Measurements from ENCODE around the gene QRICH2. TPM values are rescaled to one million over a fixed set of nuclear protein-coding genes. Genes with fewer than 3 reads are reported as not detected.
A peak's percentile ranks its signal among the peaks of the same experiment; 100 is the strongest.
"Not testable (repeated sequence)": the region's sequence is repeated elsewhere in the genome, so short reads cannot be mapped to it uniquely, and the experiment has no call there.

The QRICH2 gene
- total RNA-seq, 3 donors from 2014 or later: 1.1 to 2.1 (median 1.2) TPM

- H3K36me3 Mint-ChIP-seq (ENCODE audit: insufficient read depth); DNase-seq; H3K27me3 Mint-ChIP-seq (ENCODE audit: low read depth); H3K4me3 Mint-ChIP-seq; ATAC-seq; H3K9me3 Mint-ChIP-seq: not testable (repeated sequence)
- H3K4me1 Mint-ChIP-seq (ENCODE audit: low read depth): peaks cover 67% of the 10 kb centered on the region
Observed at GRCh38 chr17:76244721-76245120, 63.4 kb downstream of the QRICH2 start.

- DNase-seq (no peak), ATAC-seq (no peak)
- Mint-ChIP-seq H3K4me3 (no peak overlapping the region), H3K36me3 (ENCODE audit: insufficient read depth) (no peaks in the 10 kb centered on the region), H3K4me1 (ENCODE audit: low read depth) (peaks cover 70% of the 10 kb centered on the region), H3K9me3 (no peaks in the 10 kb centered on the region), H3K27me3 (ENCODE audit: low read depth) (peaks cover 2% of the 10 kb centered on the region)
Observed at GRCh38 chr17:76243826-76244679, 64.0 kb downstream of the QRICH2 start.

GRCh38 chr17:76241691-76242255, 66.3 kb downstream of the QRICH2 start:
- DNase-seq: no peak
- H3K4me3 Mint-ChIP-seq: peak overlapping the region; percentile 77
- peaks cover 67% of the 10 kb centered on the region for H3K4me1 Mint-ChIP-seq (ENCODE audit: low read depth)
- peaks cover under 1% of the 10 kb centered on the region for H3K9me3 Mint-ChIP-seq
- no peaks in the 10 kb centered on the region for H3K36me3 Mint-ChIP-seq (ENCODE audit: insufficient read depth)
- H3K27me3 Mint-ChIP-seq (ENCODE audit: low read depth): peaks cover 2% of the 10 kb centered on the region
- ATAC-seq: no peak

- peak overlapping the region; percentile 77 for H3K4me3 Mint-ChIP-seq
- H3K27me3 Mint-ChIP-seq (ENCODE audit: low read depth): peaks cover 2% of the 10 kb centered on the region
- H3K9me3 Mint-ChIP-seq: peaks cover 3% of the 10 kb centered on the region
- ATAC-seq: no peak
- H3K36me3 Mint-ChIP-seq (ENCODE audit: insufficient read depth): no peaks in the 10 kb centered on the region
- DNase-seq: no peak
- H3K4me1 Mint-ChIP-seq (ENCODE audit: low read depth): peaks cover 66% of the 10 kb centered on the region
Observed at GRCh38 chr17:76241204-76241538, 66.9 kb downstream of the QRICH2 start.

DNA sequence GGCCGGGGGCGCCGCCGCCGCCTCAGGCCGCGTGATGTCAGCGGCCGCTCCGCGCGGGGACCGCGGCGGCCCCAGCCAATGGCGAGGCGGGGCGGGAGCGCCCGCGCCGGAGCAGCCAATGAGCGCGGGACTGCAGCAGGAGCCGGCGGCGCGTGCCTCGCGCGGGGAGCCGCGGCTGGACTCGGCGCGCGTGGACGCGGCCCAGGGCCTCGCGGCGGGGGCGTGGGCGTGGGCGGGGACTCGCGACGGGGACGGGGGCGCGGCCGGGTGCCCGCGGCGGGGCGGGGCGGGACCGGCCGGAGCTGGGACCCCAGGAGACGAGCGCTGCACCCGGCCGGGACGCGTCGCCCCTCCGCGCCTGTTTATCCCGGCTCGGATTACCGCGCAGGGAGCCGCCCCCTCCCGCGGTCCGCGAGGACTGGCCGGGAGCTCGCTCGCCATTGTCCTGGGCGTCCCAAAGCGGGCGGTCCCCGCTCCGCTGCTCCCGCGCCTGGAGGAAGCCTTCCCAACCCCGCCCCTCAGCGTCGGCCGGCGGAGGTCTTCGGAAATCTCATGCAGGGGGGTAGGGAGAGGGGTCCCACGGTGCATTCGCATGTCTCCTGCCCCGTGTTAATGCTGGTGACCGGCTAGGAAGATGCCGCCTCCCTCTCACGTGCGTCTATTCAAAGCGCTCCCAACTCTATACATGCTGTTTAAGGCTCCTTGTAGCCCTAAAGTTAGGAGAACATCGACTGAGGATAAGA, 67.4 kb downstream of the QRICH2 start, which contains the start of gene RNF157:
TSS of gene RNF157 (minus strand) at position 33 of the 743 bp plus-strand sequence. CDS start 253 bp downstream, outside the sequence.
- ATAC-seq (peak; percentile 91 to 93), DNase-seq (peak; percentile 61)
- peaks cover 62% of the 10 kb centered on the region for H3K4me1 Mint-ChIP-seq (ENCODE audit: low read depth)
- H3K9me3 Mint-ChIP-seq: peaks cover 3% of the 10 kb centered on the region
- H3K4me3 Mint-ChIP-seq: peak within 1 kb of the TSS; percentile 77
- peaks cover 2% of the 10 kb centered on the region for H3K27me3 Mint-ChIP-seq (ENCODE audit: low read depth)
- H3K36me3 Mint-ChIP-seq (ENCODE audit: insufficient read depth): no peaks in the 10 kb centered on the region

- DNase-seq (no peak), ATAC-seq (peak; percentile 12 to 15)
- Mint-ChIP-seq H3K36me3 (ENCODE audit: insufficient read depth) (no peaks in the 10 kb centered on the region), H3K9me3 (peaks cover 3% of the 10 kb centered on the region), H3K4me1 (ENCODE audit: low read depth) (peaks cover 59% of the 10 kb centered on the region), H3K27me3 (ENCODE audit: low read depth) (peaks cover 2% of the 10 kb centered on the region), H3K4me3 (peak overlapping the region; percentile 75)
Observed at GRCh38 chr17:76239538-76240274, 68.4 kb downstream of the QRICH2 start.

DNA sequence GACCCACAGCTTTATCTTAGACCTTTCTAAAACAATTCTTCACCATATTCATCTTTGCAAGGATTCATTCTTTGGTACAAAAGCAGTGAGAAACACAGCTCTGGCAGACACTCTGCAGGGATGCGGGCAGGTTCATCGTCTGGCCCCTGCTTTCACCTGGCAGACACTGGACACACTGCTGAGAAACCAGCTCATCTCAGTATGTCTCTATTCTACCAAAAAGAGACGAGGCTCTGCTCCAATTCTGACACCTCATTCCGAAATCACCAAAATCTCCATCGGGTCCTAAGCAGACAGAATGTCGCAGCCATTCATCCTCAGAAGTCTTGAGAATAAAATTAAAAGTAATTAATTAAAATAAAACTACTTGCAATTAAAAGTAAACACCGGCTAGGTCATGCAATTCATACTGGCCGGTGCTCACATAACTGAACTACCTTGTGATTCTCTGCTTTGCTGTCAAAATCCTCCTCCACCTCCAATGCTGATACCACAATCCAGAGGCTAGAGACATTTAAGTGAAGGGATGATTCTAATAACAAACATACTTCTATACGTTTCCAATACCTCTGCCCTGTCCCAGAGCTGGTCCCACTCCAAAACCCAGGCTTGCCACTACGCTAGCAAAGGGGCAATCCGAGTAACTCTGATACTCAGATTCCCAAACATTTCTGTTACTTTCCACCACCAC, 69.1 kb downstream of the QRICH2 start:
- Mint-ChIP-seq H3K4me3 (peak overlapping the region; percentile 74), H3K36me3 (ENCODE audit: insufficient read depth) (no peaks in the 10 kb centered on the region), H3K4me1 (ENCODE audit: low read depth) (peaks cover 59% of the 10 kb centered on the region), H3K9me3 (peaks cover 3% of the 10 kb centered on the region), H3K27me3 (ENCODE audit: low read depth) (peaks cover 2% of the 10 kb centered on the region)
- DNase-seq (no peak), ATAC-seq (no peak)

GRCh38 chr17:76237859-76238313, 70.2 kb downstream of the QRICH2 start:
- Mint-ChIP-seq H3K9me3 (peaks cover 3% of the 10 kb centered on the region), H3K4me1 (ENCODE audit: low read depth) (peaks cover 56% of the 10 kb centered on the region), H3K36me3 (ENCODE audit: insufficient read depth) (no peaks in the 10 kb centered on the region), H3K27me3 (ENCODE audit: low read depth) (peaks cover 2% of the 10 kb centered on the region), H3K4me3 (peak overlapping the region; percentile 13)
- no peak for DNase-seq
- no peak for ATAC-seq

- no peak overlapping the region for H3K4me3 Mint-ChIP-seq
- ATAC-seq (no peak), DNase-seq (no peak)
- H3K9me3 Mint-ChIP-seq: peaks cover 3% of the 10 kb centered on the region
- H3K36me3 Mint-ChIP-seq (ENCODE audit: insufficient read depth): no peaks in the 10 kb centered on the region
- H3K27me3 Mint-ChIP-seq (ENCODE audit: low read depth): peaks cover 2% of the 10 kb centered on the region
- peaks cover 52% of the 10 kb centered on the region for H3K4me1 Mint-ChIP-seq (ENCODE audit: low read depth)
Observed at GRCh38 chr17:76236603-76237002, 71.5 kb downstream of the QRICH2 start.

- Mint-ChIP-seq H3K4me1 (ENCODE audit: low read depth) (peaks cover 44% of the 10 kb centered on the region), H3K36me3 (ENCODE audit: insufficient read depth) (no peaks in the 10 kb centered on the region), H3K4me3 (no peak overlapping the region), H3K9me3 (peaks cover 3% of the 10 kb centered on the region), H3K27me3 (ENCODE audit: low read depth) (no peaks in the 10 kb centered on the region)
- DNase-seq: no peak
- ATAC-seq: no peak
Observed at GRCh38 chr17:76235883-76236282, 72.2 kb downstream of the QRICH2 start.

GRCh38 chr17:76234354-76234679, 73.8 kb downstream of the QRICH2 start:
- DNase-seq: no peak
- ATAC-seq: peak in 1 of 2 donors; percentile 18
- H3K4me1 Mint-ChIP-seq (ENCODE audit: low read depth): peaks cover 50% of the 10 kb centered on the region
- H3K27me3 Mint-ChIP-seq (ENCODE audit: low read depth): no peaks in the 10 kb centered on the region
- H3K36me3 Mint-ChIP-seq (ENCODE audit: insufficient read depth): peaks cover 3% of the 10 kb centered on the region
- peaks cover 3% of the 10 kb centered on the region for H3K9me3 Mint-ChIP-seq
- no peak overlapping the region for H3K4me3 Mint-ChIP-seq

DNA sequence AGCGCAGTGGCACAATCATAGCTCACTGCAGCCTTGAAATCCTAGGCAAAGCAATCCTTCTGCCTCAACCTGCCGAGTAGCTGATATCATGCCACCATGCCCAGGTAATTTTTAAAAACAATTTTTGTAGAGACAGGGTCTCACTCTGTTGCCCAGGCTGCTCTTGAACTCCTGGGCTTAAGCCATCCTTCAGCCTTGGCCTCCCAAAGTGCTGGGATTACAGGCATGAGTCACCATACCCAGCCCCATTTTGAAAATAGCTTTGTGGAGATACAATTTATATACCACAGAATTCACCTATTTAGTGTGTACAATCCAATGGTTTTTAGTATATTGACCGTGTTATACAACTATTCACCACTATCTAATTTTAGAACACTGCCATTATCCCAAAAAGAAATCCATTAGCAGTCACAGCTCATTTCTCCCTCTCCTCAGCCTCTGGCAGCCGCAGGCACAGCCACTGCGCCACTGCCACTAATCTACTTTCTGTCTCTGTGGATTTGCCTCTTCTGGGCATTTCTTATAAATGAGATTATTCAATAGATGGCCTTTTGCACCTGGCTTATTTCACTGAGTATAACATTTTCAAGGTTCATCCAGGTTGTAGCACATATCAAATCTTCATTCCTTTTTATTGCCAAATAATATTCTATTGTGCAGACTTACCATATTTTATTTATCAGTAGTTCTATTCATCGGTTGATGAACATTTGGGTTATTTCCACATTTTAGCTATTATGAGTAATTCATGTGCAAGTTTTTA, 74.3 kb downstream of the QRICH2 start:
- Mint-ChIP-seq H3K27me3 (ENCODE audit: low read depth) (no peaks in the 10 kb centered on the region), H3K9me3 (peaks cover 3% of the 10 kb centered on the region), H3K4me1 (ENCODE audit: low read depth) (peaks cover 50% of the 10 kb centered on the region), H3K4me3 (no peak overlapping the region), H3K36me3 (ENCODE audit: insufficient read depth) (peaks cover 6% of the 10 kb centered on the region)
- DNase-seq (no peak), ATAC-seq (no peak)

GRCh38 chr17:76232342-76232741, 75.7 kb downstream of the QRICH2 start:
- H3K4me3 Mint-ChIP-seq: no peak overlapping the region
- ATAC-seq (no peak), DNase-seq (no peak)
- peaks cover 3% of the 10 kb centered on the region for H3K9me3 Mint-ChIP-seq
- peaks cover 6% of the 10 kb centered on the region for H3K36me3 Mint-ChIP-seq (ENCODE audit: insufficient read depth)
- peaks cover 47% of the 10 kb centered on the region for H3K4me1 Mint-ChIP-seq (ENCODE audit: low read depth)
- no peaks in the 10 kb centered on the region for H3K27me3 Mint-ChIP-seq (ENCODE audit: low read depth)

Measured in activated T-cell treated with anti-CD3 and anti-CD28 coated beads, Interleukin-2, amount 50 U/mL, for 4 hours (primary cell).